K562 (cell line): ENCODE results near the gene TOR1B. TPM values are rescaled to one million over a fixed set of nuclear protein-coding genes. Genes with fewer than 3 reads are reported as not detected.

Experiments
- ARHGAP35 ChIP-seq: fragments of 450-650 bp; IDR thresholded peaks from 2 replicates; pipeline ENCODE4 v1.6.1; 2018; ENCODE audit not compliant: partially characterized antibody
- ARID1B ChIP-seq: fragments of 450-650 bp; IDR thresholded peaks from 2 replicates; pipeline ENCODE4 v1.6.1; 2016; ENCODE audit warnings: antibody characterized with exemption, mild to moderate bottlenecking, inconsistent platforms
- ATF3 ChIP-seq, 2 experiments: fragments of 450-650 bp in 1 of 2; sonication (generic) in 1 of 2; formaldehyde crosslinking in 1 of 2; IDR thresholded peaks in 1 of 2; conservative IDR thresholded peaks in 1 of 2; 2 replicates each; pipeline versions ENCODE4 v1.6.1 to v1.8.1; 2016 to 2023; ENCODE audit warnings: mild to moderate bottlenecking in 2 of 2, moderate library complexity in 2 of 2, inconsistent platforms in 1 of 2, missing genetic modification reagents in 1 of 2
- CBX2 ChIP-seq: fragments of 200-600 bp; sonication (generic); IDR thresholded peaks from one replicate; pipeline ENCODE4 v1.6.1; 2012; ENCODE audit warnings: mild to moderate bottlenecking, low read length, inconsistent platforms; ENCODE audit not compliant: insufficient read depth, poor library complexity, severe bottlenecking
- ETV1 ChIP-seq: fragments of 450-650 bp; conservative IDR thresholded peaks from 2 replicates; pipeline ENCODE4 v1.6.1; 2016; ENCODE audit warnings: missing genetic modification characterization, control low read depth, low read depth, missing compliant biosample characterization
- FOXJ3 ChIP-seq: sonication (generic); formaldehyde crosslinking; IDR thresholded peaks from 2 replicates; pipeline ENCODE4 v1.4.0; 2020; ENCODE audit warnings: mild to moderate bottlenecking, missing genetic modification reagents
- MYBL2 ChIP-seq, 2 experiments: fragments of 450-650 bp in 1 of 2; sonication (generic) in 1 of 2; formaldehyde crosslinking in 1 of 2; IDR thresholded peaks; 2 replicates each; pipeline versions ENCODE4 v1.6.1 to v1.8.1; 2017 to 2022; ENCODE audit warnings: borderline replicate concordance in 1 of 2, inconsistent platforms in 1 of 2, low read depth in 1 of 2, mild to moderate bottlenecking in 1 of 2, missing genetic modification reagents in 1 of 2, moderate library complexity in 1 of 2
- PHB ChIP-seq: fragments of 250-450 bp; sonication (Bioruptor Pico); IDR thresholded peaks from 2 replicates; pipeline ENCODE4 v1.5.0; 2021
- POLR3A ChIP-seq: IDR thresholded peaks from 2 replicates; pipeline ENCODE4 v1.6.1; 2011; ENCODE audit warnings: borderline replicate concordance, mild to moderate bottlenecking, moderate library complexity; ENCODE audit not compliant: insufficient read length, insufficient read depth; ENCODE audit errors: extremely low read depth
- THRB ChIP-seq: fragments of 450-650 bp; formaldehyde crosslinking; conservative IDR thresholded peaks from 2 replicates; pipeline ENCODE4 v1.4.0; 2022; ENCODE audit warnings: mild to moderate bottlenecking, missing genetic modification characterization
- YY1 ChIP-seq, 3 experiments: IDR thresholded peaks; 2 replicates each; pipeline ENCODE4 v1.6.1; 2011; ENCODE audit warnings: low read length in 2 of 3, mild to moderate bottlenecking in 2 of 3, moderate library complexity in 2 of 3, borderline replicate concordance in 1 of 3, control low read depth in 1 of 3, low read depth in 1 of 3; ENCODE audit not compliant: insufficient read depth in 3 of 3, insufficient replicate concordance in 2 of 3, control insufficient read depth in 1 of 3, insufficient read length in 1 of 3; ENCODE audit errors: extremely low read depth in 1 of 3
- ZNF143 ChIP-seq: sonication (generic); formaldehyde crosslinking; IDR thresholded peaks from 2 replicates; pipeline ENCODE4 v1.9.0; 2022; ENCODE audit warnings: mild to moderate bottlenecking, missing genetic modification reagents
- ZNF707 ChIP-seq: fragments of 250-450 bp; sonication (Bioruptor Pico); conservative IDR thresholded peaks from 2 replicates; pipeline ENCODE4 v1.8.0; 2022; ENCODE audit warnings: inconsistent platforms, mild to moderate bottlenecking, moderate library complexity
- ZNF77 ChIP-seq: fragments of 250-450 bp; sonication (Bioruptor Pico); IDR thresholded peaks from 2 replicates; pipeline ENCODE4 v1.5.0; 2020
- polyA plus RNA-seq, 8 experiments: library from polyadenylated mRNA; depleted of rRNA in 4 of 8; stranded (reverse) in 5 of 8; unstranded in 3 of 8; fragments of >200 nt; fragmentation: Nextera tagmentation in 2 of 8; fragmentation: Illumina TruSeq in 1 of 8; extraction: Ambion mirVana in 2 of 8; extraction: Trizol in 1 of 8; gene quantifications; 2 replicates each; pipeline versions ENCODE4 v1.2.1 to v1.2.3, GENCODE V29; 2011 to 2014; ENCODE audit warnings: inconsistent platforms in 1 of 8, missing spikeins in 1 of 8
- total RNA-seq, 7 experiments: library from RNA; depleted of rRNA in 6 of 7; stranded (reverse); fragments of >200 nt in 6 of 7; fragmentation: Illumina TruSeq in 2 of 7; extraction: Trizol in 2 of 7; gene quantifications; 2 replicates each; pipeline versions ENCODE4 v1.2.1 to v1.2.3, GENCODE V29; 2011 to 2021; ENCODE audit warnings: low replicate concordance in 1 of 7
- TF ChIP-seq, protein P1 (sequence below): fragments of 450-650 bp; IDR thresholded peaks from 2 replicates; pipeline ENCODE4 v1.6.1; 2017; ENCODE audit warnings: antibody characterized with exemption
- TF ChIP-seq, protein P2 (sequence below): fragments of 200-800 bp; sonication (Bioruptor generic); IDR thresholded peaks from 2 replicates; pipeline ENCODE4 v1.6.1; 2017; ENCODE audit warnings: missing genetic modification characterization, missing compliant biosample characterization
- TF ChIP-seq, protein P3 (sequence below): sonication (generic); formaldehyde crosslinking; IDR thresholded peaks from 2 replicates; pipeline ENCODE4 v1.8.1; 2023; ENCODE audit warnings: mild to moderate bottlenecking, missing genetic modification reagents

Gene TOR1B
- total and polyA plus RNA-seq, 9 of the 15 experiments (the other 6 are each of a cell fraction or from before 2014, with no cell fraction given) = 4.2 to 36.5 (median 24.6) TPM

GRCh38 chr9:129838707-129839259 lies 35.8 kb downstream of the TOR1B start (continued):
- TF ChIP-seq CBX2 = no peak
- TF ChIP-seq THRB (CRISPR knock-in tag) = 0 out of 2 replicates have a peak, but pooled peaks have one; percentile 4
- TF ChIP-seq ZNF77 (CRISPR knock-in tag) = no peak
- no peak for TF ChIP-seq ZNF143 (CRISPR knock-in tag)
- no peak for TF ChIP-seq PHB (CRISPR knock-in tag)
- no peak for TF ChIP-seq FOXJ3 (CRISPR knock-in tag)
- TF ChIP-seq, protein P1, sequence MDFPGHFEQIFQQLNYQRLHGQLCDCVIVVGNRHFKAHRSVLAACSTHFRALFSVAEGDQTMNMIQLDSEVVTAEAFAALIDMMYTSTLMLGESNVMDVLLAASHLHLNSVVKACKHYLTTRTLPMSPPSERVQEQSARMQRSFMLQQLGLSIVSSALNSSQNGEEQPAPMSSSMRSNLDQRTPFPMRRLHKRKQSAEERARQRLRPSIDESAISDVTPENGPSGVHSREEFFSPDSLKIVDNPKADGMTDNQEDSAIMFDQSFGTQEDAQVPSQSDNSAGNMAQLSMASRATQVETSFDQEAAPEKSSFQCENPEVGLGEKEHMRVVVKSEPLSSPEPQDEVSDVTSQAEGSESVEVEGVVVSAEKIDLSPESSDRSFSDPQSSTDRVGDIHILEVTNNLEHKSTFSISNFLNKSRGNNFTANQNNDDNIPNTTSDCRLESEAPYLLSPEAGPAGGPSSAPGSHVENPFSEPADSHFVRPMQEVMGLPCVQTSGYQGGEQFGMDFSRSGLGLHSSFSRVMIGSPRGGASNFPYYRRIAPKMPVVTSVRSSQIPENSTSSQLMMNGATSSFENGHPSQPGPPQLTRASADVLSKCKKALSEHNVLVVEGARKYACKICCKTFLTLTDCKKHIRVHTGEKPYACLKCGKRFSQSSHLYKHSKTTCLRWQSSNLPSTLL = no peak
- no peak for TF ChIP-seq ARHGAP35
- TF ChIP-seq YY1 (IDR thresholded peaks at IDR 0.05; ENCODE audit: borderline replicate concordance in 1 of 3, control insufficient read depth in 1 of 3, extremely low read depth in 1 of 3, insufficient read depth in 3 of 3, insufficient read length in 1 of 3, insufficient replicate concordance in 2 of 3, low read depth in 1 of 3, low read length in 2 of 3) = peak in 1 of 3 experiments; percentile 6
- TF ChIP-seq ZNF707 (CRISPR knock-in tag) = no peak
- peak; percentile 72 for TF ChIP-seq ETV1 (tag)
- TF ChIP-seq, protein P2, sequence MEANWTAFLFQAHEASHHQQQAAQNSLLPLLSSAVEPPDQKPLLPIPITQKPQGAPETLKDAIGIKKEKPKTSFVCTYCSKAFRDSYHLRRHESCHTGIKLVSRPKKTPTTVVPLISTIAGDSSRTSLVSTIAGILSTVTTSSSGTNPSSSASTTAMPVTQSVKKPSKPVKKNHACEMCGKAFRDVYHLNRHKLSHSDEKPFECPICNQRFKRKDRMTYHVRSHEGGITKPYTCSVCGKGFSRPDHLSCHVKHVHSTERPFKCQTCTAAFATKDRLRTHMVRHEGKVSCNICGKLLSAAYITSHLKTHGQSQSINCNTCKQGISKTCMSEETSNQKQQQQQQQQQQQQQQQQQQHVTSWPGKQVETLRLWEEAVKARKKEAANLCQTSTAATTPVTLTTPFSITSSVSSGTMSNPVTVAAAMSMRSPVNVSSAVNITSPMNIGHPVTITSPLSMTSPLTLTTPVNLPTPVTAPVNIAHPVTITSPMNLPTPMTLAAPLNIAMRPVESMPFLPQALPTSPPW (CRISPR knock-in tag) = no peak
- no peak for TF ChIP-seq ARID1B
- no peak for TF ChIP-seq MYBL2 (IDR thresholded peaks at IDR 0.05; ENCODE audit: low read depth)
- TF ChIP-seq MYBL2 (CRISPR knock-in tag; IDR thresholded peaks at IDR 0.05; ENCODE audit: borderline replicate concordance) = no peak
- TF ChIP-seq POLR3A = no peak
- TF ChIP-seq, protein P3, sequence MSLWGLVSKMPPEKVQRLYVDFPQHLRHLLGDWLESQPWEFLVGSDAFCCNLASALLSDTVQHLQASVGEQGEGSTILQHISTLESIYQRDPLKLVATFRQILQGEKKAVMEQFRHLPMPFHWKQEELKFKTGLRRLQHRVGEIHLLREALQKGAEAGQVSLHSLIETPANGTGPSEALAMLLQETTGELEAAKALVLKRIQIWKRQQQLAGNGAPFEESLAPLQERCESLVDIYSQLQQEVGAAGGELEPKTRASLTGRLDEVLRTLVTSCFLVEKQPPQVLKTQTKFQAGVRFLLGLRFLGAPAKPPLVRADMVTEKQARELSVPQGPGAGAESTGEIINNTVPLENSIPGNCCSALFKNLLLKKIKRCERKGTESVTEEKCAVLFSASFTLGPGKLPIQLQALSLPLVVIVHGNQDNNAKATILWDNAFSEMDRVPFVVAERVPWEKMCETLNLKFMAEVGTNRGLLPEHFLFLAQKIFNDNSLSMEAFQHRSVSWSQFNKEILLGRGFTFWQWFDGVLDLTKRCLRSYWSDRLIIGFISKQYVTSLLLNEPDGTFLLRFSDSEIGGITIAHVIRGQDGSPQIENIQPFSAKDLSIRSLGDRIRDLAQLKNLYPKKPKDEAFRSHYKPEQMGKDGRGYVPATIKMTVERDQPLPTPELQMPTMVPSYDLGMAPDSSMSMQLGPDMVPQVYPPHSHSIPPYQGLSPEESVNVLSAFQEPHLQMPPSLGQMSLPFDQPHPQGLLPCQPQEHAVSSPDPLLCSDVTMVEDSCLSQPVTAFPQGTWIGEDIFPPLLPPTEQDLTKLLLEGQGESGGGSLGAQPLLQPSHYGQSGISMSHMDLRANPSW (CRISPR knock-in tag) = no peak
- no peak for TF ChIP-seq ATF3 (IDR thresholded peaks at IDR 0.05)
- TF ChIP-seq ATF3 (CRISPR knock-in tag; conservative IDR thresholded peaks at IDR 0.05) = peak; percentile 82
